ENCODE data around the gene FBXO24. TPM values are rescaled to one million over a fixed set of nuclear protein-coding genes. Genes with fewer than 3 reads are reported as not detected.

FBXO24 gene
- polyA plus RNA-seq, 12 donors, result 0.59 to 2.1 (median 1.1) TPM; not detected in 2

GRCh38 chr7:100573691-100574361 lies 12.3 kb upstream of the FBXO24 start, which contains the start of gene SAP25:
TSS of gene SAP25 (minus strand) at chr7:100573900. CDS start at chr7:100573742, 158 bp downstream.
- DNase-seq, result no peak

- DNase-seq, result no peak
Observed at GRCh38 chr7:100574362-100575205, 11.5 kb upstream of the FBXO24 start.

DNA sequence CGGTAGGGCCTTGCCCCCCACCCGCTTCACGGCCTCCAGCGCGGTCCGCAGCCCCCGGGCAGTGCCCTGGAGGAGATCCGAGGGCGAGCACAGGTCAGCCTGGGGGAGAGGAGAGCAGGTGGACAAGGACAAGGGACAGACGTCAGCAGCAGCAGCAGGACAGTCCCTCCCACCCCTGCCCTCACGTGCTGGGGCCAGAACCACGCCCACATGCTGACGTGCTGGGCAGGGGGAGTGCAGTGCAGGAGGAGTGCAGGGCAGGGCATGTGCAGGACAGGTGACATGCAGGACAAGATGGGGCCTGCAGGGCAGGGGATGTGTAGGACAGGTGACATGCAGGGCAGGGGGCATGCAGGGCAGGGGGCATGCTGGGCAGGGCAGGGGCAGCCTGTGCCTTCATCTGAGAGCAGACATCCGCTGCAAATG lies 10.9 kb upstream of the FBXO24 start:
- DNase-seq, result no peak

GRCh38 chr7:100575746-100576383 lies 10.3 kb upstream of the FBXO24 start:
- no peak for DNase-seq

GRCh38 chr7:100576384-100576993 lies 9.6 kb upstream of the FBXO24 start:
- no peak for DNase-seq

DNA sequence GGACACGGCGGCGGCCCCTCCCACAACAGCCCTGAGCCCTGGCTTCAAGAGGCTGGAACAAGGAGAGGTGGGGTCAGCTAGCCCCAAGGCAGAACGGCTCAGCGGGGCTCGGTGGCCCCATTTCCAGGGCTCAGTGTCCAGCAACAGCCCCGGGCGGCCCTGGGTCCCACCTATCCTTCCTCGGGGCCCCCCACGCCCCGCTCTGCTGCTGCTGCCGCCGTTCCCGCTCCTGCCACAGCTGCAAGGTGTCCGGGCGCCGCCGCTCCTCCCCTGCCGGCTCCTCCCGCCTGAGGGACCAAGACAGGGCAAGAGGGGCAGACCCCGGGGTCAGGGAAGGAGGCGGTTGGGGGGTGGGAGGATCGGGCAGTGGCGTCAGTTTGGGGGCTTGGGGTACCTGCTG lies 9.0 kb upstream of the FBXO24 start:
- no peak for DNase-seq

GRCh38 chr7:100577507-100577906 lies 8.6 kb upstream of the FBXO24 start:
- no peak for DNase-seq

GRCh38 chr7:100578246-100579183 lies 7.6 kb upstream of the FBXO24 start:
- no peak for DNase-seq

- DNase-seq, result no peak
Observed at GRCh38 chr7:100580466-100581283, 5.5 kb upstream of the FBXO24 start.

DNA sequence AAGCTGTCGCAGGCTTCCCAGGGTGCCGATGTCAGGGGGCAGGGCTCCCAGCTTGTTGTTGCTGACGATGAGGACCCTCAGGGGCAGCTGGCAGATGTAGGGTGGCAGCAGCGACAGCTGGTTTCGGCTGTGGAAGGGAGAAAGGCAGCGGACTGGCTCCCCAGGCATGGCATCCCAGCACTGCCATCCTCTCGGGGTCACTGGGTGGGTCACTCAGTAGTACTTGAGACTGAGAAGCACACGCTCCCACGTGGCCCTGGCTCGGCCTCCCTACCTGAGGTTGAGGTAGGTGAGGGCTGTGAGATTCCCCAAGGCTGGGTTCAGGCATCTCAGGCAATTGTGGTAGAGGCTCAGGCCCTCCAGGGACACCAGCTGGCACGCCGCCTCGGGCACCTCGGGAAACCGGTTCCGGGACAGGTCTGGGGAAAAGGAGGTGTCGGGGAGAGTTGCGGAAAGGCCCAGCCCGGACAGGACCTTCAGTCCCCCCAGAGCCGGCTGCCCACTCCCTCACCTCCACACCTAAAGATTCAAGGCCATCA lies 4.0 kb upstream of the FBXO24 start:
- DNase-seq, result no peak

DNA sequence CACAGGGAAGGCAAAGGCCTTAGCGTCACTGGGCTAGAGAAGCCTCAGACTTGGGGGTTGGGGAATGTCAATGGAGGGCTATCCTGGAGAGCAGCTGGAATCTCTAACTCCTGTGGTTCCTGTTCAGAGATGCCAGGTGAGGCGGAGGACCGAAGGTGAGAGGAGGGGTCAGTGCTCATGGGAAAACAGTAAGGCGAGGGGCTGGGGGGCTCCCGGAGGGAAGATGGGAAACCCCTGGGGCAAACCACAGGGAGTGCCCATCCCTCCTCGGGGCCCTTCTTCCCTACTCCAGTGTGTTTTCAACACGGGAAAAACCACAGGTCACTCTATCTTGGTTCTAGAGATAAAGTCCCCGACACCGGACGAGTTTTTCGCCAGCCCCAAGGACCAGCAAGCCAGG lies 3.5 kb upstream of the FBXO24 start:
- no peak for DNase-seq

GRCh38 chr7:100583132-100584053 lies 2.7 kb upstream of the FBXO24 start:
- no peak for DNase-seq

- DNase-seq, result no peak
Observed at GRCh38 chr7:100584054-100584682, 2.0 kb upstream of the FBXO24 start.

GRCh38 chr7:100584683-100585510 lies 1.2 kb upstream of the FBXO24 start:
- no peak for DNase-seq

DNA sequence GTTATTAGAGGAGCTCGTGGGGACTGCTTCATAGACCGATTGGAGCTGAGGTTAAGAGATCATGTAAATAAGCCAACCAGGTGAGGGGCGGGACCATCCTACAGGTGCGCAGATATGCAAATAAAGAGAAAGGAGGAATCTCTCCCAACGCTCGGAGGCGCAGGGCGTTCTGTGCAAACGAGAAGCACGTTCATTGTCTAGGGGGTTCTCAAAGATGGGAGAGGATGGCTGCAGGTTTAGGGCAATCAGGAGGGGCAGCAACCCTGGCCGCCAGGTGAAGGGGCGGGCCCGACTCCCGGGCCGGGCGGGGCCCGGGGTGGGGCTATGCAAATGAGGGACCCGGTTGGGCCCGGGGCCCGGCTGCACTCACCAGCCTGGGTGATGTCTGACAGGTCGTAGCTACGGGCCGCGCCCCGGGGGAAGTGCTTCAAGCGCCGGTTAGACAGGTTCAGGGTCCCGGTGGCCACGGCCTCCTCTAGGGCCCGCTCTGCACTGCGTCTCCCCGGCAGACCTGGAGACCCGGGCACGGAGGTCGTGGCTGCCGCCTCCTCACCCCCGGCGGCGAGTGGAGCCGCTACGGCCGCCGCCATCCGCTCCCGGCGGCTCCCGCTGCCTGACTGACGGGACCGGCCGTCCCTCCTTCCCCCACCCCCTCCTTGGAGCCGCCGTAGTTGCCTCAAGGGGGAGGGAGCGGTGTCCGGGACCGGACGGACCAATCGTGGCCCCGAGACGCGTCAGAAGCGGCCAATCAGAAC lies 440 bp upstream of the FBXO24 start, which contains the start of gene LRCH4:
Gene LRCH4, minus strand, starts transcription at position 619 of the 755 bp plus-strand sequence. Its CDS starts 29 bp downstream, at position 590.
- no peak for DNase-seq

DNA sequence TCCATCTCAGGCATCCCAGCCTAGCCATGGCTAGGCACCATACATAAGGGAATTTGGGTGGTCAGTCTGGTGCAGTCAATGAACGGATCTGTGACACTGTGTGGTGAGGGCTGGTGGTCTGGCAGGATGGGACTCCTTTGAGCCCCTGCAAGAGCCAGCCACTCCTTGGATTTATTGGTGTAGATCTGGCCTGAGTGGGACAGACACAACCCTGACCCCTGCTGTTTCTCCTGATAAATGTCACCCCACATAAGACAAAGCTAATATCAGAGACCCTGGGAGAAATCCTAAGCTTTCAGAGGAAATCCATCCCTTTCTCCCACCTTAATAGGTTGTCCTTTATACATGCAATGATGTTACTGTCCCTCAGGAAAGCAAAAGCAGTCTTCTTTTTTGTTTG lies 2.3 kb downstream of the FBXO24 start:
- no peak for DNase-seq
